Measurements from ENCODE around the gene NPR3.

DNA sequence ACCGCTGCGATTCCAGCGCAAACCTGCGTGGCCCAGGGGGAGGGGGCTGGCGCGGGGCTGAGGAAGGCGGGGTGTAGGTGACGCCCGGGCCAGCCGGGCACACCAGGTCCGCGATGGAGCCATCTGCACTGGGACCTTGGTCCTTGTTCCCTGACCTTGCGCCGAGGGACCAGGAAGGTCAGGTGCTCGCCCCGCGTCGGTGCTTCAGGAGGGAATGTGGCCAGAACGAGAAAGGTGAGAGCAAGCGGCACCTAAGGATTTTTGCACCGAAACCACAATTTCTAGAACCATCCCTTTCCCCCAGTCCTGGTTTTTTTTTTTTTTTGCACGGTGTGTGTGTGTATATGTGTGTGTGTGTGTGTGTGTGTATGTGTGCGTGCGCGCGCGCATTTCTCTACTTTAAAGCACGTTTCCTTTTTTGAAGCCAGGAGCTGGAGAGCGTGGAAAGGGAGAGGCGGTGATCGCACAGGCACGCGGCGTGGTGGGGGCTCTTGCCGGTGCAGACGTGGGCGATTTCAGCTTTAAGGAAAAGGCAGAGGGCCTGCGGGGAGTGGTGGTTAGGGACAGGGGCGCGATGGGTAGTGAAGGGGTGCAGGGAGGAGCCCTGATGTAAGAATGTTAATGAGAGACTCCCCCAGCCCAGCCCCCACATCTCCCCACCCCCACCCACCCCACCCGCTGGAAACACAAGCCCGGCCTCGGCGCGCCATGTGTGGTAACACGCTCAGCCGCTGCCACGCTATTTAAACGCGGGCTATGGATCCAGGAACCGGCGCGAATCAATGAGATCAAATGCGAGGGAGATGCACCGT, at the start of gene NPR3:
- TF ChIP-seq, protein P1, sequence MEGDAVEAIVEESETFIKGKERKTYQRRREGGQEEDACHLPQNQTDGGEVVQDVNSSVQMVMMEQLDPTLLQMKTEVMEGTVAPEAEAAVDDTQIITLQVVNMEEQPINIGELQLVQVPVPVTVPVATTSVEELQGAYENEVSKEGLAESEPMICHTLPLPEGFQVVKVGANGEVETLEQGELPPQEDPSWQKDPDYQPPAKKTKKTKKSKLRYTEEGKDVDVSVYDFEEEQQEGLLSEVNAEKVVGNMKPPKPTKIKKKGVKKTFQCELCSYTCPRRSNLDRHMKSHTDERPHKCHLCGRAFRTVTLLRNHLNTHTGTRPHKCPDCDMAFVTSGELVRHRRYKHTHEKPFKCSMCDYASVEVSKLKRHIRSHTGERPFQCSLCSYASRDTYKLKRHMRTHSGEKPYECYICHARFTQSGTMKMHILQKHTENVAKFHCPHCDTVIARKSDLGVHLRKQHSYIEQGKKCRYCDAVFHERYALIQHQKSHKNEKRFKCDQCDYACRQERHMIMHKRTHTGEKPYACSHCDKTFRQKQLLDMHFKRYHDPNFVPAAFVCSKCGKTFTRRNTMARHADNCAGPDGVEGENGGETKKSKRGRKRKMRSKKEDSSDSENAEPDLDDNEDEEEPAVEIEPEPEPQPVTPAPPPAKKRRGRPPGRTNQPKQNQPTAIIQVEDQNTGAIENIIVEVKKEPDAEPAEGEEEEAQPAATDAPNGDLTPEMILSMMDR (IDR thresholded peaks at IDR 0.05): no peak
- no peak for TF ChIP-seq POLR2A (IDR thresholded peaks at IDR 0.05)
